Measurements from ENCODE around the gene GRK6.

GRCh38 chr5:177386542-177386941, 39.9 kb upstream of the GRK6 start:
- TF ChIP-seq POLR2AphosphoS5 (IDR thresholded peaks at IDR 0.05; ENCODE audit: low read depth, low read length) (no peak), NFIC (IDR thresholded peaks at IDR 0.05; ENCODE audit: borderline replicate concordance) (no peak), EP300 (IDR thresholded peaks at IDR 0.05; ENCODE audit: borderline replicate concordance in 1 of 2, low read depth in 1 of 2, low read length in 1 of 2) (no peak), MEF2A (IDR thresholded peaks at IDR 0.05; ENCODE audit: borderline replicate concordance, low read depth) (no peak), FOXM1 (IDR thresholded peaks at IDR 0.05; ENCODE audit: low read depth) (no peak), RCOR1 (IDR thresholded peaks at IDR 0.05; ENCODE audit: low read length) (no peak), TEAD4 (IDR thresholded peaks at IDR 0.05; ENCODE audit: borderline replicate concordance, insufficient read depth) (no peak), RFX5 (IDR thresholded peaks at IDR 0.05; ENCODE audit: low read length) (no peak), RAD21 (IDR thresholded peaks at IDR 0.05; ENCODE audit: low read length) (no peak)
- TF ChIP-seq, protein P1, sequence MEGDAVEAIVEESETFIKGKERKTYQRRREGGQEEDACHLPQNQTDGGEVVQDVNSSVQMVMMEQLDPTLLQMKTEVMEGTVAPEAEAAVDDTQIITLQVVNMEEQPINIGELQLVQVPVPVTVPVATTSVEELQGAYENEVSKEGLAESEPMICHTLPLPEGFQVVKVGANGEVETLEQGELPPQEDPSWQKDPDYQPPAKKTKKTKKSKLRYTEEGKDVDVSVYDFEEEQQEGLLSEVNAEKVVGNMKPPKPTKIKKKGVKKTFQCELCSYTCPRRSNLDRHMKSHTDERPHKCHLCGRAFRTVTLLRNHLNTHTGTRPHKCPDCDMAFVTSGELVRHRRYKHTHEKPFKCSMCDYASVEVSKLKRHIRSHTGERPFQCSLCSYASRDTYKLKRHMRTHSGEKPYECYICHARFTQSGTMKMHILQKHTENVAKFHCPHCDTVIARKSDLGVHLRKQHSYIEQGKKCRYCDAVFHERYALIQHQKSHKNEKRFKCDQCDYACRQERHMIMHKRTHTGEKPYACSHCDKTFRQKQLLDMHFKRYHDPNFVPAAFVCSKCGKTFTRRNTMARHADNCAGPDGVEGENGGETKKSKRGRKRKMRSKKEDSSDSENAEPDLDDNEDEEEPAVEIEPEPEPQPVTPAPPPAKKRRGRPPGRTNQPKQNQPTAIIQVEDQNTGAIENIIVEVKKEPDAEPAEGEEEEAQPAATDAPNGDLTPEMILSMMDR (IDR thresholded peaks at IDR 0.05), result no peak
- TF ChIP-seq, protein P2, sequence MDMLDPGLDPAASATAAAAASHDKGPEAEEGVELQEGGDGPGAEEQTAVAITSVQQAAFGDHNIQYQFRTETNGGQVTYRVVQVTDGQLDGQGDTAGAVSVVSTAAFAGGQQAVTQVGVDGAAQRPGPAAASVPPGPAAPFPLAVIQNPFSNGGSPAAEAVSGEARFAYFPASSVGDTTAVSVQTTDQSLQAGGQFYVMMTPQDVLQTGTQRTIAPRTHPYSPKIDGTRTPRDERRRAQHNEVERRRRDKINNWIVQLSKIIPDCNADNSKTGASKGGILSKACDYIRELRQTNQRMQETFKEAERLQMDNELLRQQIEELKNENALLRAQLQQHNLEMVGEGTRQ (IDR thresholded peaks at IDR 0.05; ENCODE audit: borderline replicate concordance, low read depth, low read length), result no peak
- TF ChIP-seq, protein P3, sequence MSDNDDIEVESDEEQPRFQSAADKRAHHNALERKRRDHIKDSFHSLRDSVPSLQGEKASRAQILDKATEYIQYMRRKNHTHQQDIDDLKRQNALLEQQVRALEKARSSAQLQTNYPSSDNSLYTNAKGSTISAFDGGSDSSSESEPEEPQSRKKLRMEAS (IDR thresholded peaks at IDR 0.05; ENCODE audit: low read depth), result no peak
